ENCODE results near the gene THRSP.

THRSP gene

DNA sequence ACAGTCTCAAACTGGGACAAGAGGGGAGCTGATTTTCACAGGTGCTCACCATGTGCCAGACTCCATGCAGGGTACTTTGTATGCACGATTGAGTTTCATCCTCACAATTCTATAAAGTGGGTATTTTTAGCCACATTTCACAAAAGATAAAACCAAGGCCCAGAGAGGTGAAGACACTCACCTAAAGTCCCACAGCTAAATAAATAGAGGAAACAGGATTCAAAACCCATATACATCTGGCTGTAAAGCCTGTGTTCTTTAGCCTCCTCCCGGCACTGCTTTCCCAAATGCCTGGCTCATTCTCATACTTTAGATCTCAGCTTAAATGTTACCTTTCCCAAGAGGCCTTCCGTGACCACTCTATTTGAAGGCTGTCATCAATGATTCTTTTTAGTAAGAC lies 27.3 kb upstream of the THRSP start:
- ChIA-PET POLR2A (no interaction called here), CTCF (interaction anchor here (0.6 to 2.1 kb wide), 3 partner anchors 10 to 241 kb away, joined by 3 to 9 read pairs (median 6); no protein-coding TSS in a partner anchor)
- DNase-seq (ENCODE audit: extremely low spot score), result no peak
- TF ChIP-seq TARDBP (IDR thresholded peaks at IDR 0.05) (no peak), ARNT (IDR thresholded peaks at IDR 0.05) (no peak), BHLHE40 (IDR thresholded peaks at IDR 0.05; ENCODE audit: borderline replicate concordance) (no peak), CTBP1 (IDR thresholded peaks at IDR 0.05; ENCODE audit: borderline replicate concordance) (no peak), LEF1 (IDR thresholded peaks at IDR 0.05; ENCODE audit: borderline replicate concordance) (no peak), HDGF (IDR thresholded peaks at IDR 0.05; ENCODE audit: borderline replicate concordance) (no peak), SUZ12 (IDR thresholded peaks at IDR 0.05) (no peak)
- TF ChIP-seq, protein P1, sequence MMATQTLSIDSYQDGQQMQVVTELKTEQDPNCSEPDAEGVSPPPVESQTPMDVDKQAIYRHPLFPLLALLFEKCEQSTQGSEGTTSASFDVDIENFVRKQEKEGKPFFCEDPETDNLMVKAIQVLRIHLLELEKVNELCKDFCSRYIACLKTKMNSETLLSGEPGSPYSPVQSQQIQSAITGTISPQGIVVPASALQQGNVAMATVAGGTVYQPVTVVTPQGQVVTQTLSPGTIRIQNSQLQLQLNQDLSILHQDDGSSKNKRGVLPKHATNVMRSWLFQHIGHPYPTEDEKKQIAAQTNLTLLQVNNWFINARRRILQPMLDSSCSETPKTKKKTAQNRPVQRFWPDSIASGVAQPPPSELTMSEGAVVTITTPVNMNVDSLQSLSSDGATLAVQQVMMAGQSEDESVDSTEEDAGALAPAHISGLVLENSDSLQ (IDR thresholded peaks at IDR 0.05), result no peak

DNA sequence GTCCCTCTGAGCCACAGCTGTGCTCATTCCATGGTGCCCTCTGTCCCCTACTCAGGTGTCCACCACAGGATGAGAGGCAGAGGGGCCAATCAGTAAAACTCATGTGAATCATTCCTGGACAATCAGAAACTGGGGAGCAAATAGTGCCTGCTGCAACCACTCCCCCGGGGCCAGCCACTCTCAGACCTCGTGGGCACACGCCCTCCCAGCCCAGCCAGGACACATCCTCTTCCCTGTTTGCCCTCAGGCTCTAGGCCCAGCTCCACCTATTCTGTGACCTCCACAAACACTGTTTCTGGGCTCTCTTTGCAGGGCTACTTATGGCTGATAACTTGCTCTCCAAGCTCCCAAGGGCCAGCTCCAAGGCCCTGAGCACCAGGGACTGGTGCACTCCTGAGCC lies 26.6 kb upstream of the THRSP start:
- TF ChIP-seq SUZ12 (IDR thresholded peaks at IDR 0.05), result no peak
- TF ChIP-seq NFRKB (IDR thresholded peaks at IDR 0.05), result no peak
- no peak for TF ChIP-seq SP1 (IDR thresholded peaks at IDR 0.05)
- DNase-seq (ENCODE audit: extremely low spot score), result no peak
- POLR2A ChIA-PET, result no interaction called here
- CTCF ChIA-PET, result interaction anchor here (1.0 to 1.7 kb wide), 2 partner anchors 9 kb away, joined by 3 to 9 read pairs; no protein-coding TSS in a partner anchor

DNA sequence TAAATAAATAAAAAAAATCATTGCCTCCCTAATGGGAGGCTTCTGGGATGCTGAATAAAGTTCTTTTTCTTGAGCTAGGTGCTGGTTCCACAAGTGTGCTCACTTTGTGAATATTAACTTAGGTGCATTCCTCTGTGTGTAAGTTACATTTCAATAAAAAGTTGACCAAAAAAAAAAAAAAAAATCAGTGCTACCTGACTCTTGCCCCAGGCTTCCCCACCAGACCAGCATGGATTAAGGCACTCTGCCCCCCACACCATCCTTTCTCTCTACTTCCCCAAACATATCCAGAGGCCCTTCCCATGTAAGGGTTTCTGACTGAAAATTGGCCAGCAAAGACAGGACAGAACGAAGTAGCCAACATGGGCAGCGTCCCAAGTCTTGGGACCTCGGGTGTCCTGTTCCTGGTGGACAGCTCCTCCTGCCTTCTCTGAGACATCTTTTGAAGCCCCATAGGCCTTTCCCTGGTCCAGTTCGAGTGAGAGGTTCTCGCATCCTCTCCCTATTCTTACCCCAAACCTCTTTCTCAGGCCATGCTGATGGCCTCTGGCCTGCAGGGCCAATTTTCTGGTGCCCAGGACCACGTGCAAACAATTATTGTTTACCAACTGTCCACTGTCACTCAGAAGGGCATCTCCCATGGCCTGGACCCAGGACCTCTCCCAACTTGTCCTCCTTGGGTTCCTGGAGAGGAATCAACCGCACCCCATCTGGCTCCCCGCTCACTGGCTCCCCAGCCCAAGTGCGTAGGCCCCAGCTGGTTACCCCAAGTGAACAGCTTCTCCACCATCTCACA lies 25.6 kb upstream of the THRSP start:
- no peak for TF ChIP-seq ARNT (IDR thresholded peaks at IDR 0.05)
- no peak for DNase-seq (ENCODE audit: extremely low spot score)
- ChIA-PET POLR2A (no interaction called here), CTCF (interaction anchor here (1.0 kb wide), 1 partner anchor 8 kb away, joined by 3 read pairs; no protein-coding TSS in a partner anchor)

DNA sequence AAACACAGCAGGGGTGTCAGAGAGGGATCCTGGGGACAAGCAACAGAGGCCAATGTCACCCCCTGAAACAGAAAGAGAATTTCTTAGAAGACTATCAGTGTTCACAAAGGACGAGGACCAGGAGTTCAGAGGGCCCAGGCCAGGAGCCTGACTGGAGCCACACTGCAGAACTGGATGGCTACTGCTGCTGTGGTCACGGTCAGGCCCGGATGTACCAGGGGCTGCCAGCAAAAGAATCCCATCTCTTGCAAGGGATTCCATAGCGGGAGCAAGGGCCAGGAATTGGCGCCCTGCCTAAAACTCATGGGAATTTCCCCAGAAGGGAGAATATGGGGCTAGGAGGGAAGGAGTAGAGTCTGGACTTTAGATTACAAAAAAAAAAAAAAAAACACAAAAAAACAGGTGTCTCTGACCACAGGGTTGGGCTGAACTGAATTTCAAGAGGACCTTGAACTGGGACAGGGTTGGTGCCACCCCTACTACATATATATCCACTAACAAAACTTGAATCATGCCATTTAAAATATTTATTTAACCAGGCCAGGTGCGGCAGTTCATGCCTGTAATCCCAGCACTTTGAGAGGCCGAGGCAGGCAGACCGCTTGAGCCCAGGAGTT lies 24.9 kb upstream of the THRSP start:
- ChIA-PET POLR2A (no interaction called here), CTCF (no interaction called here)
- no peak for TF ChIP-seq FOXA1 (IDR thresholded peaks at IDR 0.05)
- TF ChIP-seq NFRKB (IDR thresholded peaks at IDR 0.05), result no peak
- TF ChIP-seq BHLHE40 (IDR thresholded peaks at IDR 0.05; ENCODE audit: borderline replicate concordance), result no peak
- TF ChIP-seq, protein P1 (IDR thresholded peaks at IDR 0.05), result no peak
- no peak for TF ChIP-seq HDGF (IDR thresholded peaks at IDR 0.05; ENCODE audit: borderline replicate concordance)
- no peak for TF ChIP-seq SP1 (IDR thresholded peaks at IDR 0.05)
- no peak for TF ChIP-seq L3MBTL2 (conservative IDR thresholded peaks at IDR 0.05)
- no peak for TF ChIP-seq FOXM1 (IDR thresholded peaks at IDR 0.05; ENCODE audit: borderline replicate concordance)
- no peak for TF ChIP-seq LEF1 (IDR thresholded peaks at IDR 0.05; ENCODE audit: borderline replicate concordance)
- TF ChIP-seq CTBP1 (IDR thresholded peaks at IDR 0.05; ENCODE audit: borderline replicate concordance), result no peak
- TF ChIP-seq ARNT (IDR thresholded peaks at IDR 0.05), result no peak
- no peak for TF ChIP-seq FOXK2 (IDR thresholded peaks at IDR 0.05)
- TF ChIP-seq ELF4 (IDR thresholded peaks at IDR 0.05), result no peak
- no peak for TF ChIP-seq ZNF384 (IDR thresholded peaks at IDR 0.05)
- no peak for TF ChIP-seq SUZ12 (IDR thresholded peaks at IDR 0.05)
- TF ChIP-seq TARDBP (IDR thresholded peaks at IDR 0.05), result no peak
- DNase-seq (ENCODE audit: extremely low spot score), result no peak

DNA sequence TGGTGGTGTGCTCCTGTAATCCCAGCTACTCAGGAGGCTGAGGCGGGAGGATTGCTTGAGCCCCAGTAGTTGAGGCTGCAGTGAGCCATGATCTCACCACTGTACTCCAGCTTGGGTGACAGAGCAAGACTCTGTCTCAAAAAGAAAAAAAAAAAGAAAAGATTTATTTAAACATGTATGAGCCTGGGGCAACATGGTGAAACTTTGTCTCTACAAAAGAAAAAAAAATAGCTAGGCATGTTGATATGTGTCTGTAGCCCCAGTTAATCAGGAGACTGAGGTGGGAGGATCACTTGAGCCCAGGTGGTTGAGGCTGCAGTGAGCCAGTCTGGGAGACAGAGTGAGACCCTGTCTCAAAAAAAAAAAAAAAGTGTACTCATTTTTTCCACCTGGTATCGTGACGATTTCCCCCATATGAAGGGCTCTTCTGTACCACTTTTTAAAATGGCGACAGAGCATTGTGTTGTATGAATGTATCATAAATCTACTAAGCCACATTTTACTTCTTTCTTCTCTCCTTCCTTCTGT lies 24.2 kb upstream of the THRSP start:
- POLR2A ChIA-PET, result interaction anchor here (0.8 to 1.3 kb wide), 3 partner anchors 9 to 46 kb away, joined by 3 to 9 read pairs (median 3); partner anchors contain the start of gene INTS4
- CTCF ChIA-PET, result no interaction called here
- no peak for TF ChIP-seq ZNF384 (IDR thresholded peaks at IDR 0.05)
- no peak for TF ChIP-seq FOXA1 (IDR thresholded peaks at IDR 0.05)
- TF ChIP-seq ELF4 (IDR thresholded peaks at IDR 0.05), result no peak
- no peak for TF ChIP-seq CTBP1 (IDR thresholded peaks at IDR 0.05; ENCODE audit: borderline replicate concordance)
- TF ChIP-seq FOXM1 (IDR thresholded peaks at IDR 0.05; ENCODE audit: borderline replicate concordance), result no peak
- TF ChIP-seq SP1 (IDR thresholded peaks at IDR 0.05), result no peak
- TF ChIP-seq L3MBTL2 (conservative IDR thresholded peaks at IDR 0.05), result no peak
- no peak for TF ChIP-seq SUZ12 (IDR thresholded peaks at IDR 0.05)
- TF ChIP-seq NFRKB (IDR thresholded peaks at IDR 0.05), result no peak
- TF ChIP-seq, protein P1 (IDR thresholded peaks at IDR 0.05), result no peak
- TF ChIP-seq LEF1 (IDR thresholded peaks at IDR 0.05; ENCODE audit: borderline replicate concordance), result no peak
- TF ChIP-seq FOXK2 (IDR thresholded peaks at IDR 0.05), result no peak
- no peak for TF ChIP-seq ARNT (IDR thresholded peaks at IDR 0.05)
- TF ChIP-seq TARDBP (IDR thresholded peaks at IDR 0.05), result no peak
- TF ChIP-seq HDGF (IDR thresholded peaks at IDR 0.05; ENCODE audit: borderline replicate concordance), result no peak
- TF ChIP-seq BHLHE40 (IDR thresholded peaks at IDR 0.05; ENCODE audit: borderline replicate concordance), result no peak

More for the DNA sequence above, 24.2 kb upstream of the THRSP start:
- no peak for DNase-seq (ENCODE audit: extremely low spot score)

Data from HEK293T (cell line).